ENCODE results near the gene RNF224. TPM values are rescaled to one million over a fixed set of nuclear protein-coding genes. Genes with fewer than 3 reads are reported as not detected.

The RNF224 gene
- polyA plus RNA-seq, 2 of the 4 experiments (the other 2 are of a cell fraction) = 0.04 TPM; not detected in 1

Other genes starting within 250 kb of the RNF224 start
Only the 30 nearest of the 32 such genes appear.
- 12.6 and 15.6 TPM in 2 replicates for gene PAXX, start 235.1 kb upstream of the RNF224 start, polyA plus RNA-seq (2011; rRNA removed)
- 50.7 to 57.0 TPM (median 53.2 TPM) in 3 replicates for gene PAXX, start 235.1 kb upstream of the RNF224 start, polyA plus RNA-seq (2017; fragmentation: RNase III; extraction: RNeasy Plus Mini Kit Qiagen cat#74134 plus additional on column Dnase treatment)
- 0.33 and 0.61 TPM in 2 replicates for gene CLIC3, start 230.9 kb upstream of the RNF224 start, polyA plus RNA-seq (2011; rRNA removed)
- 5.1 to 6.6 TPM (median 6.4 TPM) in 3 replicates for gene CLIC3, start 230.9 kb upstream of the RNF224 start, polyA plus RNA-seq (2017; fragmentation: RNase III; extraction: RNeasy Plus Mini Kit Qiagen cat#74134 plus additional on column Dnase treatment)
- gene ABCA2, start 199.3 kb upstream of the RNF224 start, polyA plus RNA-seq (2011; rRNA removed) = 8.3 and 10.1 TPM in 2 replicates
- 23.0 to 25.6 TPM (median 24.7 TPM) in 3 replicates for gene ABCA2, start 199.3 kb upstream of the RNF224 start, polyA plus RNA-seq (2017; fragmentation: RNase III; extraction: RNeasy Plus Mini Kit Qiagen cat#74134 plus additional on column Dnase treatment)
- not detected in 2 replicates for gene FUT7, start 195.4 kb upstream of the RNF224 start, polyA plus RNA-seq (2011; rRNA removed)
- gene FUT7, start 195.4 kb upstream of the RNF224 start, polyA plus RNA-seq (2017; fragmentation: RNase III; extraction: RNeasy Plus Mini Kit Qiagen cat#74134 plus additional on column Dnase treatment) = 0.07 TPM in 1 of 3 replicates, not detected in the others
- gene NPDC1, start 181.3 kb upstream of the RNF224 start, polyA plus RNA-seq (2011; rRNA removed) = 12.7 and 13.0 TPM in 2 replicates
- 33.2 to 40.6 TPM (median 40.2 TPM) in 3 replicates for gene NPDC1, start 181.3 kb upstream of the RNF224 start, polyA plus RNA-seq (2017; fragmentation: RNase III; extraction: RNeasy Plus Mini Kit Qiagen cat#74134 plus additional on column Dnase treatment)
- gene ENTPD2, start 173.4 kb upstream of the RNF224 start, polyA plus RNA-seq (2011; rRNA removed) = 0.75 and 2.3 TPM in 2 replicates
- gene ENTPD2, start 173.4 kb upstream of the RNF224 start, polyA plus RNA-seq (2017; fragmentation: RNase III; extraction: RNeasy Plus Mini Kit Qiagen cat#74134 plus additional on column Dnase treatment) = 0.71 to 1.2 TPM (median 1.1 TPM) in 3 replicates
- 6.5 and 6.9 TPM in 2 replicates for gene SAPCD2, start 156.9 kb upstream of the RNF224 start, polyA plus RNA-seq (2011; rRNA removed)
- 13.1 to 16.4 TPM (median 14.6 TPM) in 3 replicates for gene SAPCD2, start 156.9 kb upstream of the RNF224 start, polyA plus RNA-seq (2017; fragmentation: RNase III; extraction: RNeasy Plus Mini Kit Qiagen cat#74134 plus additional on column Dnase treatment)
- 1.2 and 1.9 TPM in 2 replicates for gene UAP1L1, start 150.0 kb upstream of the RNF224 start, polyA plus RNA-seq (2011; rRNA removed)
- gene UAP1L1, start 150.0 kb upstream of the RNF224 start, polyA plus RNA-seq (2017; fragmentation: RNase III; extraction: RNeasy Plus Mini Kit Qiagen cat#74134 plus additional on column Dnase treatment) = 4.8 to 7.8 TPM (median 6.0 TPM) in 3 replicates
- 31.7 and 47.8 TPM in 2 replicates for gene MAN1B1, start 140.5 kb upstream of the RNF224 start, polyA plus RNA-seq (2011; rRNA removed)
- gene MAN1B1, start 140.5 kb upstream of the RNF224 start, polyA plus RNA-seq (2017; fragmentation: RNase III; extraction: RNeasy Plus Mini Kit Qiagen cat#74134 plus additional on column Dnase treatment) = 45.1 to 48.6 TPM (median 47.0 TPM) in 3 replicates
- 27.6 and 36.0 TPM in 2 replicates for gene DPP7, start 112.8 kb upstream of the RNF224 start, polyA plus RNA-seq (2011; rRNA removed)
- gene DPP7, start 112.8 kb upstream of the RNF224 start, polyA plus RNA-seq (2017; fragmentation: RNase III; extraction: RNeasy Plus Mini Kit Qiagen cat#74134 plus additional on column Dnase treatment) = 61.3 to 71.8 TPM (median 68.5 TPM) in 3 replicates
- 0.11 and 0.13 TPM in 2 replicates for gene GRIN1, start 88.3 kb upstream of the RNF224 start, polyA plus RNA-seq (2011; rRNA removed)
- 0.30 to 0.51 TPM (median 0.45 TPM) in 3 replicates for gene GRIN1, start 88.3 kb upstream of the RNF224 start, polyA plus RNA-seq (2017; fragmentation: RNase III; extraction: RNeasy Plus Mini Kit Qiagen cat#74134 plus additional on column Dnase treatment)
- gene LRRC26, start 57.5 kb upstream of the RNF224 start, polyA plus RNA-seq (2011; rRNA removed) = 0.08 and 0.09 TPM in 2 replicates
- 0.80 to 1.2 TPM (median 1.0 TPM) in 3 replicates for gene LRRC26, start 57.5 kb upstream of the RNF224 start, polyA plus RNA-seq (2017; fragmentation: RNase III; extraction: RNeasy Plus Mini Kit Qiagen cat#74134 plus additional on column Dnase treatment)
- not detected in 2 replicates for gene TMEM210, start 55.4 kb upstream of the RNF224 start, polyA plus RNA-seq (2011; rRNA removed)
- gene TMEM210, start 55.4 kb upstream of the RNF224 start, polyA plus RNA-seq (2017; fragmentation: RNase III; extraction: RNeasy Plus Mini Kit Qiagen cat#74134 plus additional on column Dnase treatment) = not detected in 3 replicates
- 17.5 and 22.3 TPM in 2 replicates for gene ANAPC2, start 38.9 kb upstream of the RNF224 start, polyA plus RNA-seq (2011; rRNA removed)
- 35.4 to 40.7 TPM (median 39.9 TPM) in 3 replicates for gene ANAPC2, start 38.9 kb upstream of the RNF224 start, polyA plus RNA-seq (2017; fragmentation: RNase III; extraction: RNeasy Plus Mini Kit Qiagen cat#74134 plus additional on column Dnase treatment)
- 52.6 and 54.1 TPM in 2 replicates for gene SSNA1, start 38.8 kb upstream of the RNF224 start, polyA plus RNA-seq (2011; rRNA removed)
- 89.2 to 102 TPM (median 102 TPM) in 3 replicates for gene SSNA1, start 38.8 kb upstream of the RNF224 start, polyA plus RNA-seq (2017; fragmentation: RNase III; extraction: RNeasy Plus Mini Kit Qiagen cat#74134 plus additional on column Dnase treatment)
- gene TPRN, start 26.8 kb upstream of the RNF224 start, polyA plus RNA-seq (2011; rRNA removed) = 2.1 and 2.4 TPM in 2 replicates
- 5.3 to 6.5 TPM (median 6.3 TPM) in 3 replicates for gene TPRN, start 26.8 kb upstream of the RNF224 start, polyA plus RNA-seq (2017; fragmentation: RNase III; extraction: RNeasy Plus Mini Kit Qiagen cat#74134 plus additional on column Dnase treatment)
- 47.3 and 51.8 TPM in 2 replicates for gene TMEM203, start 21.9 kb upstream of the RNF224 start, polyA plus RNA-seq (2011; rRNA removed)
- gene TMEM203, start 21.9 kb upstream of the RNF224 start, polyA plus RNA-seq (2017; fragmentation: RNase III; extraction: RNeasy Plus Mini Kit Qiagen cat#74134 plus additional on column Dnase treatment) = 29.2 to 31.0 TPM (median 31.0 TPM) in 3 replicates
- 5.6 and 6.4 TPM in 2 replicates for gene NDOR1, start 21.8 kb upstream of the RNF224 start, polyA plus RNA-seq (2011; rRNA removed)
- gene NDOR1, start 21.8 kb upstream of the RNF224 start, polyA plus RNA-seq (2017; fragmentation: RNase III; extraction: RNeasy Plus Mini Kit Qiagen cat#74134 plus additional on column Dnase treatment) = 17.9 to 19.5 TPM (median 17.9 TPM) in 3 replicates
- 0.06 and 0.29 TPM in 2 replicates for gene RNF208, start 5.3 kb upstream of the RNF224 start, polyA plus RNA-seq (2011; rRNA removed)
- gene RNF208, start 5.3 kb upstream of the RNF224 start, polyA plus RNA-seq (2017; fragmentation: RNase III; extraction: RNeasy Plus Mini Kit Qiagen cat#74134 plus additional on column Dnase treatment) = 1.0 to 1.7 TPM (median 1.7 TPM) in 3 replicates
- gene CYSRT1, start 2.3 kb upstream of the RNF224 start, polyA plus RNA-seq (2011; rRNA removed) = 0.30 and 0.32 TPM in 2 replicates
- 0.81 to 1.0 TPM (median 0.87 TPM) in 3 replicates for gene CYSRT1, start 2.3 kb upstream of the RNF224 start, polyA plus RNA-seq (2017; fragmentation: RNase III; extraction: RNeasy Plus Mini Kit Qiagen cat#74134 plus additional on column Dnase treatment)
- not detected in 2 replicates for gene SLC34A3, start 3.4 kb downstream of the RNF224 start, polyA plus RNA-seq (2011; rRNA removed)
- gene SLC34A3, start 3.4 kb downstream of the RNF224 start, polyA plus RNA-seq (2017; fragmentation: RNase III; extraction: RNeasy Plus Mini Kit Qiagen cat#74134 plus additional on column Dnase treatment) = 0.04 to 0.05 TPM (median 0.05 TPM) in 3 replicates
- 256 and 268 TPM in 2 replicates for gene TUBB4B, start 13.8 kb downstream of the RNF224 start, polyA plus RNA-seq (2011; rRNA removed)
- gene TUBB4B, start 13.8 kb downstream of the RNF224 start, polyA plus RNA-seq (2017; fragmentation: RNase III; extraction: RNeasy Plus Mini Kit Qiagen cat#74134 plus additional on column Dnase treatment) = 646 to 795 TPM (median 671 TPM) in 3 replicates
- gene STPG3, start 23.8 kb downstream of the RNF224 start, polyA plus RNA-seq (2011; rRNA removed) = not detected in 2 replicates
- gene STPG3, start 23.8 kb downstream of the RNF224 start, polyA plus RNA-seq (2017; fragmentation: RNase III; extraction: RNeasy Plus Mini Kit Qiagen cat#74134 plus additional on column Dnase treatment) = not detected in 3 replicates
- gene NELFB, start 27.8 kb downstream of the RNF224 start, polyA plus RNA-seq (2011; rRNA removed) = 31.8 and 33.8 TPM in 2 replicates
- 44.4 to 46.3 TPM (median 45.3 TPM) in 3 replicates for gene NELFB, start 27.8 kb downstream of the RNF224 start, polyA plus RNA-seq (2017; fragmentation: RNase III; extraction: RNeasy Plus Mini Kit Qiagen cat#74134 plus additional on column Dnase treatment)
- gene TOR4A, start 50.2 kb downstream of the RNF224 start, polyA plus RNA-seq (2011; rRNA removed) = 8.7 and 9.8 TPM in 2 replicates
- 15.6 to 18.6 TPM (median 17.5 TPM) in 3 replicates for gene TOR4A, start 50.2 kb downstream of the RNF224 start, polyA plus RNA-seq (2017; fragmentation: RNase III; extraction: RNeasy Plus Mini Kit Qiagen cat#74134 plus additional on column Dnase treatment)
- gene NRARP, start 74.8 kb downstream of the RNF224 start, polyA plus RNA-seq (2011; rRNA removed) = 3.2 and 5.1 TPM in 2 replicates
- gene NRARP, start 74.8 kb downstream of the RNF224 start, polyA plus RNA-seq (2017; fragmentation: RNase III; extraction: RNeasy Plus Mini Kit Qiagen cat#74134 plus additional on column Dnase treatment) = 1.3 to 1.4 TPM (median 1.3 TPM) in 3 replicates
- 3.3 and 3.4 TPM in 2 replicates for gene EXD3, start 195.7 kb downstream of the RNF224 start, polyA plus RNA-seq (2011; rRNA removed)
- gene EXD3, start 195.7 kb downstream of the RNF224 start, polyA plus RNA-seq (2017; fragmentation: RNase III; extraction: RNeasy Plus Mini Kit Qiagen cat#74134 plus additional on column Dnase treatment) = 4.0 to 5.4 TPM (median 4.5 TPM) in 3 replicates
- gene NOXA1, start 195.9 kb downstream of the RNF224 start, polyA plus RNA-seq (2011; rRNA removed) = 0.44 and 0.58 TPM in 2 replicates
- gene NOXA1, start 195.9 kb downstream of the RNF224 start, polyA plus RNA-seq (2017; fragmentation: RNase III; extraction: RNeasy Plus Mini Kit Qiagen cat#74134 plus additional on column Dnase treatment) = 1.1 to 1.9 TPM (median 1.5 TPM) in 3 replicates
- 0.18 and 0.22 TPM in 2 replicates for gene ENTPD8, start 213.9 kb downstream of the RNF224 start, polyA plus RNA-seq (2011; rRNA removed)
- gene ENTPD8, start 213.9 kb downstream of the RNF224 start, polyA plus RNA-seq (2017; fragmentation: RNase III; extraction: RNeasy Plus Mini Kit Qiagen cat#74134 plus additional on column Dnase treatment) = 0.21 to 0.41 TPM (median 0.36 TPM) in 3 replicates
- 16.0 and 20.0 TPM in 2 replicates for gene NSMF, start 231.8 kb downstream of the RNF224 start, polyA plus RNA-seq (2011; rRNA removed)
- 29.2 to 35.0 TPM (median 33.0 TPM) in 3 replicates for gene NSMF, start 231.8 kb downstream of the RNF224 start, polyA plus RNA-seq (2017; fragmentation: RNase III; extraction: RNeasy Plus Mini Kit Qiagen cat#74134 plus additional on column Dnase treatment)